ENCODE data around the gene ZNF423.

Gene ZNF423

DNA sequence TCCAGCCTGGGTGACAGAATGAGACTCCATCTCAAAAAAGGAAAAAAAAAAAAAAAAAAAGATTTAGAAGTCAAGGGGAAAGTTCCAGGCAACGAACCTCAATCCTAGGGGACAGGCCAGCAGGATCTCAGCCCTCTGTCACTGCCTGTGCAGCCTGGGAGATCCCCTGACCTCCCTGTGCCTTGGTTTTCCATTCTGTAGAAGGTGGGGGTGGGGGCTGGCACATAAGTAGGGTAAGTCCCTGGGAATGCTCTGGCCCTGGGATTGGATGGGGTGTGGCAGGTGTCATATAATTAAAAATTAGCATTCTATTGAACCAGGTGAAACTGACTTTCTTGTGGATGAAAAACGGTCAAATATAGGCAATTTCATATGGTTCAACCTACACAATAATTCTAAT is 391.8 kb downstream of the ZNF423 start:
- Histone ChIP-seq H3K27me3 (ENCODE audit: insufficient read depth, low read depth, severe bottlenecking) (no peaks in the 10 kb centered on the region), H3K9me3 (ENCODE audit: severe bottlenecking) (no peaks in the 10 kb centered on the region), H3K27ac (no peak overlapping the region), H3K36me3 (no peaks in the 10 kb centered on the region), H3K4me3 (ENCODE audit: low read depth, low read length) (no peak overlapping the region)
- DNase-seq, result no peak
- TF ChIP-seq, protein P1, sequence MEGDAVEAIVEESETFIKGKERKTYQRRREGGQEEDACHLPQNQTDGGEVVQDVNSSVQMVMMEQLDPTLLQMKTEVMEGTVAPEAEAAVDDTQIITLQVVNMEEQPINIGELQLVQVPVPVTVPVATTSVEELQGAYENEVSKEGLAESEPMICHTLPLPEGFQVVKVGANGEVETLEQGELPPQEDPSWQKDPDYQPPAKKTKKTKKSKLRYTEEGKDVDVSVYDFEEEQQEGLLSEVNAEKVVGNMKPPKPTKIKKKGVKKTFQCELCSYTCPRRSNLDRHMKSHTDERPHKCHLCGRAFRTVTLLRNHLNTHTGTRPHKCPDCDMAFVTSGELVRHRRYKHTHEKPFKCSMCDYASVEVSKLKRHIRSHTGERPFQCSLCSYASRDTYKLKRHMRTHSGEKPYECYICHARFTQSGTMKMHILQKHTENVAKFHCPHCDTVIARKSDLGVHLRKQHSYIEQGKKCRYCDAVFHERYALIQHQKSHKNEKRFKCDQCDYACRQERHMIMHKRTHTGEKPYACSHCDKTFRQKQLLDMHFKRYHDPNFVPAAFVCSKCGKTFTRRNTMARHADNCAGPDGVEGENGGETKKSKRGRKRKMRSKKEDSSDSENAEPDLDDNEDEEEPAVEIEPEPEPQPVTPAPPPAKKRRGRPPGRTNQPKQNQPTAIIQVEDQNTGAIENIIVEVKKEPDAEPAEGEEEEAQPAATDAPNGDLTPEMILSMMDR (IDR thresholded peaks at IDR 0.05; ENCODE audit: low read depth, low read length), result no peak

DNA sequence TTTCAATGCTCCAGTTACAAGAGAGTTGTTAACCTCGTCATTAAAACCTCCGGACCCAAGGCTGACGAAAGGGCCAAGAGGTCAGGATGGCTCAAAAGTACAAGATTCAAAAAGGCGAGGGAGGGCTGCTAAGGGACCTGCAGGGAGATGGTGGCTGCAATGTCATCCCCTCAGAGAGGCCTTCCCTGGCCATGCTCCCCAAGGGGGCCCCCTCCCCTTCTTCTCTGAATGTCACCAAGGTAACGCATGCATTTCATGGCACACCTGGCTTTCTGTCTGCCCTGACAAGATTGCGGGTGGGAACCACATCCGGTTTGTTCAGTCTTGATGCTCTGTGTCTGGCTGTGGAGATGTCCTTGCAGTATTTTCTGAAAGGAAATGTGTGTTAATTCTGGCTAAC is 392.4 kb downstream of the ZNF423 start:
- H3K36me3 ChIP-seq, result no peaks in the 10 kb centered on the region
- TF ChIP-seq, protein P1 (IDR thresholded peaks at IDR 0.05; ENCODE audit: low read depth, low read length), result no peak
- H3K9me3 ChIP-seq (ENCODE audit: severe bottlenecking), result no peaks in the 10 kb centered on the region
- H3K27me3 ChIP-seq (ENCODE audit: insufficient read depth, low read depth, severe bottlenecking), result no peaks in the 10 kb centered on the region
- H3K4me3 ChIP-seq (ENCODE audit: low read depth, low read length), result no peak overlapping the region
- no peak for DNase-seq
- no peak overlapping the region for H3K27ac ChIP-seq

DNA sequence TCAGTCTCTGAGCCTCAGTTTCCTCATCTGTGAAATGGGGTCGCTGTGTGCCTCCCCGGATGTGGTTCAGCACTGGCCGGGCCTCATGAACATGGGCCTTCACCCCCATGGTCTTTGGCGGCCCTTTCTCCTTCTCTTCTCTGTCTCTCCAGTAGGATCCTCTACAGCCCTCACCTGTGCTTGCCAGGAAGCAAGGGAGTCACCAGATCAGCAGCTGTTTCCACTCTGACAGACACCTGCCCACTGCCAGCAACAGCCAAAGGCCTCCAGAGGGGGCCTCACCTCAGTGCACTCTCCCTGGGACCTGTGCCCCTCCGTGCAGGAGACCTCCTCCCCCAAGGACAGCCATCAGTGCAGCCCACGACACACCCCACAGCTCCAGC is 392.9 kb downstream of the ZNF423 start:
- H3K4me3 ChIP-seq (ENCODE audit: low read depth, low read length), result no peak overlapping the region
- H3K27ac ChIP-seq, result no peak overlapping the region
- no peak for DNase-seq

DNA sequence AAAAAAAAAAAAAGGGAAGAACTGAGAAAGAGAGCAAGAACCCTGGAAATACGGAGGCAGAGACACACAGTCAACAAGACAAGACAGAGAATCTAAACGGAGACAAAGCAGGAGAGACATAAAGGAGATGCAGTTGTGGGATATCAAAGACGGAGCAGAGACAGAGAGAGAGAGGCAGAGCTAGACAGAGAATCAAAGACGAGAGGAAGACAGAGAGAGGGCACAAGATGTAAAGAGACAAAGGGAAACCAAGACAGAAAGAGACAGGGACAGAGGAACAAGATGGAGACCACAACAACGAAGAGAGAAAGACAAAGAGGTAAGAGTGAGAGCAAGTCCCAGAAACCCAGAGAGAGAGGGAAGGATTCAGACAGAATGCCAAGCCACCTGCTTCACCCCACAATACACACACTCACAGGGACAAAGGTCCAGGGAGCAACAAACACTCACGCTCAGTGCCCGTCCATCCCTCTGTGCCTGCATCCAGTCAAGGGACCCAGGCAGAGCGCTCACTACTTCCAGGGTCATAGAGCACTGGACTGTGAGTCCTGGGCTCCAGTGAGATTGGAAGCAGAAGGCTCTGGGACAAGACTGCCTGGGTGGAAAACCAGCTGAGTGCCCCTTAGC is 393.4 kb downstream of the ZNF423 start:
- TF ChIP-seq, protein P1 (IDR thresholded peaks at IDR 0.05; ENCODE audit: low read depth, low read length), result no peak
- no peaks in the 10 kb centered on the region for H3K9me3 ChIP-seq (ENCODE audit: severe bottlenecking)
- DNase-seq, result no peak
- H3K27ac ChIP-seq, result no peak overlapping the region
- H3K36me3 ChIP-seq, result no peaks in the 10 kb centered on the region
- H3K27me3 ChIP-seq (ENCODE audit: insufficient read depth, low read depth, severe bottlenecking), result no peaks in the 10 kb centered on the region
- H3K4me3 ChIP-seq (ENCODE audit: low read depth, low read length), result no peak overlapping the region

More for the DNA sequence above, 392.9 kb downstream of the ZNF423 start:
- no peaks in the 10 kb centered on the region for H3K27me3 ChIP-seq (ENCODE audit: insufficient read depth, low read depth, severe bottlenecking)
- TF ChIP-seq, protein P1 (IDR thresholded peaks at IDR 0.05; ENCODE audit: low read depth, low read length), result 0 out of 2 replicates have a peak, but pooled peaks have one; percentile 7
- H3K9me3 ChIP-seq (ENCODE audit: severe bottlenecking), result no peaks in the 10 kb centered on the region
- H3K36me3 ChIP-seq, result no peaks in the 10 kb centered on the region

DNA sequence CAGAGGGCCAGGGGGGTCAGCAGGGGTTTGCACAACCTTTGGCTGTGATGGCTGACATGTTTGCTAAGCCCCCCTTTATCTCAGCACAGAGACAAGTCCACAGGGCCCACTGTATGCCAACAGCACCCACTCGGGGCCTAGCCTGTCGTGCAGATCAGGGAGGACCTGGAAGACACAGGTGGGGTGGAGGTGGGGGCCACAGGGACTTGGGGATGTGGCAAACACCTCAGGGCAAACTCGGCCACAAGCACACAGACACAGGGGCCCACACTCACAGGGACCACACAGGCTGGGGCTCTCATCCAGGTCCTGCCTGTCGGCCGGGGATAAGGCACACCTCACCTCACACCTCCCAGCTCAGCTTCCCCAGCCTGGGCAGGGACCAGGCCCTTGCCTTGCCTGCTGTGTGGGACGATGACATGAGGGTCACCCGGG is 394.4 kb downstream of the ZNF423 start:
- Histone ChIP-seq H3K4me3 (ENCODE audit: low read depth, low read length) (no peak overlapping the region), H3K27ac (no peak overlapping the region), H3K27me3 (ENCODE audit: insufficient read depth, low read depth, severe bottlenecking) (no peaks in the 10 kb centered on the region), H3K36me3 (no peaks in the 10 kb centered on the region), H3K9me3 (ENCODE audit: severe bottlenecking) (no peaks in the 10 kb centered on the region)
- no peak for DNase-seq
- TF ChIP-seq, protein P1 (IDR thresholded peaks at IDR 0.05; ENCODE audit: low read depth, low read length), result no peak
